BJ (cell line): ENCODE measurements around the gene PAK4. TPM values are rescaled to one million over a fixed set of nuclear protein-coding genes. Genes with fewer than 3 reads are reported as not detected.
"Not testable (repeated sequence)": the region's sequence is repeated elsewhere in the genome, so short reads cannot be mapped to it uniquely, and the experiment has no call there.

Experiments
- CTCF ChIA-PET: fragments of 350-600 bp; formaldehyde crosslinking; extraction: SDS; loops from one replicate; lab custom pipeline; 2021; ENCODE audit warnings: antibody characterized with exemption, inconsistent platforms; lab: Yijun Ruan, JAX
- POLR2A ChIA-PET: fragments of 300-600 bp; sonication (Branson Sonifier 250); formaldehyde crosslinking; extraction: SDS; loops from one replicate; lab custom pipeline; 2021; ENCODE audit warnings: antibody characterized with exemption; lab: Charles Lee
- DNase-seq: peaks from one replicate; pipeline ENCODE4 v3.0.0-alpha.2; 2011; ENCODE audit warnings: low read depth
- H3K27me3 ChIP-seq: 2 replicates; pipeline ENCODE4 v1.6.0; 2011; ENCODE audit warnings: low read length; ENCODE audit not compliant: control insufficient read depth, insufficient read depth
- H3K36me3 ChIP-seq: 2 replicates; pipeline ENCODE4 v1.5.1; 2011; ENCODE audit warnings: low read length; ENCODE audit not compliant: control insufficient read depth, insufficient read depth
- H3K4me3 ChIP-seq: 2 replicates; pipeline ENCODE4 v1.5.1; 2011; ENCODE audit warnings: low read depth, mild to moderate bottlenecking, control low read depth, low read length
- CTCF ChIP-seq: IDR thresholded peaks from 2 replicates; pipeline ENCODE4 v1.5.1; 2011; ENCODE audit warnings: low read depth, mild to moderate bottlenecking, control low read depth, inconsistent platforms, low read length, moderate library complexity; ENCODE audit not compliant: insufficient read depth
- polyA plus RNA-seq: library from polyadenylated mRNA; depleted of rRNA; stranded (reverse); fragments of >200 nt; gene quantifications from 2 replicates; pipeline ENCODE4 v1.2.3, GENCODE V29; 2011; rRNA removed

The PAK4 gene
- polyA plus RNA-seq, 1 experiment = 19.6 TPM

GRCh38 chr19:39217094-39217493 is 91.5 kb downstream of the PAK4 start:
- H3K36me3 ChIP-seq = no peaks in the 10 kb centered on the region
- TF ChIP-seq CTCF = no peak
- ChIA-PET CTCF (interaction anchor here (1.2 kb wide), 1 partner anchor 95 kb away, joined by 3 read pairs; no protein-coding TSS in a partner anchor), POLR2A (no interaction called here)
- 0 out of 2 replicates have a peak, but pooled peaks cover 2% of the 10 kb centered on the region for H3K27me3 ChIP-seq
- no peak for DNase-seq
- no peak overlapping the region for H3K4me3 ChIP-seq

- Histone ChIP-seq H3K27me3 (0 out of 2 replicates have a peak, but pooled peaks cover 2% of the 10 kb centered on the region), H3K4me3 (no peak overlapping the region), H3K36me3 (no peaks in the 10 kb centered on the region)
- no peak for TF ChIP-seq CTCF
- DNase-seq = no peak
- ChIA-PET POLR2A (no interaction called here), CTCF (no interaction called here)
These were observed 92.8 kb downstream of the PAK4 start for GRCh38 chr19:39218230-39219007.

GRCh38 chr19:39219108-39219507 is 93.5 kb downstream of the PAK4 start:
- POLR2A ChIA-PET, DNase-seq, H3K36me3 ChIP-seq, H3K4me3 ChIP-seq, CTCF ChIA-PET, H3K27me3 ChIP-seq: not testable (repeated sequence)

- POLR2A ChIA-PET = no interaction called here
- no peak for TF ChIP-seq CTCF
- CTCF ChIA-PET = no interaction called here
- DNase-seq = no peak
- Histone ChIP-seq H3K36me3 (no peaks in the 10 kb centered on the region), H3K27me3 (no peaks in the 10 kb centered on the region), H3K4me3 (no peak overlapping the region)
These were observed 98.2 kb downstream of the PAK4 start for GRCh38 chr19:39223703-39224279.

GRCh38 chr19:39224910-39225309 is 99.3 kb downstream of the PAK4 start:
- Histone ChIP-seq H3K36me3 (no peaks in the 10 kb centered on the region), H3K4me3 (no peak overlapping the region), H3K27me3 (no peaks in the 10 kb centered on the region)
- ChIA-PET POLR2A (no interaction called here), CTCF (no interaction called here)
- DNase-seq = no peak
- no peak for TF ChIP-seq CTCF

Other genes with a start within 250 kb of the PAK4 start
- 1.9 TPM in 2 replicates for gene RINL, start 247.5 kb upstream of the PAK4 start, polyA plus RNA-seq
- 44.4 and 71.8 TPM in 2 replicates for gene SIRT2, start 226.2 kb upstream of the PAK4 start, polyA plus RNA-seq
- gene NFKBIB, start 225.8 kb upstream of the PAK4 start, polyA plus RNA-seq = 12.8 and 20.6 TPM in 2 replicates
- gene CCER2, start 213.6 kb upstream of the PAK4 start, polyA plus RNA-seq = not detected in 2 replicates
- 15.4 and 26.1 TPM in 2 replicates for gene SARS2, start 195.0 kb upstream of the PAK4 start, polyA plus RNA-seq
- 32.0 and 49.3 TPM in 2 replicates for gene MRPS12, start 194.8 kb upstream of the PAK4 start, polyA plus RNA-seq
- 14.5 and 19.5 TPM in 2 replicates for gene FBXO17, start 150.0 kb upstream of the PAK4 start, polyA plus RNA-seq
- 4.4 and 7.0 TPM in 2 replicates for gene FBXO27, start 93.2 kb upstream of the PAK4 start, polyA plus RNA-seq
- not detected in 2 replicates for gene ACP7, start 41.4 kb upstream of the PAK4 start, polyA plus RNA-seq
- 0.04 TPM in 2 replicates for gene NCCRP1, start 71.2 kb downstream of the PAK4 start, polyA plus RNA-seq
- not detected in 2 replicates for gene SYCN, start 78.5 kb downstream of the PAK4 start, polyA plus RNA-seq
- gene IFNL3, start 119.2 kb downstream of the PAK4 start, polyA plus RNA-seq = not detected in 2 replicates
- gene IFNL4, start 123.1 kb downstream of the PAK4 start, polyA plus RNA-seq = not detected in 2 replicates
- not detected in 2 replicates for gene IFNL2, start 142.6 kb downstream of the PAK4 start, polyA plus RNA-seq
- gene IFNL1, start 170.6 kb downstream of the PAK4 start, polyA plus RNA-seq = not detected in 2 replicates
- 0.02 and 0.06 TPM in 2 replicates for gene LRFN1, start 195.1 kb downstream of the PAK4 start, polyA plus RNA-seq
- 0.50 and 0.56 TPM in 2 replicates for gene GMFG, start 210.3 kb downstream of the PAK4 start, polyA plus RNA-seq
- gene SAMD4B, start 216.6 kb downstream of the PAK4 start, polyA plus RNA-seq = 45.7 and 75.7 TPM in 2 replicates